A673 (cell line): Measurements from ENCODE around the gene ATP8A2.

Source experiments
- EZH2 ChIP-seq: fragments of 200-600 bp; sonication (generic); IDR thresholded peaks from 2 replicates; pipeline ENCODE4 v1.6.1; 2017; ENCODE audit warnings: borderline replicate concordance, low read depth, mild to moderate bottlenecking, mixed read lengths, antibody characterized with exemption, low read length; ENCODE audit not compliant: poor library complexity, severe bottlenecking
- TF ChIP-seq, protein P1 (sequence below): fragments of 300-800, 200-600 bp; sonication (generic); conservative IDR thresholded peaks from 2 replicates; pipeline ENCODE4 v1.5.1; 2017; ENCODE audit warnings: low read depth, mild to moderate bottlenecking, antibody characterized with exemption, low read length, moderate library complexity, mixed read lengths

DNA sequence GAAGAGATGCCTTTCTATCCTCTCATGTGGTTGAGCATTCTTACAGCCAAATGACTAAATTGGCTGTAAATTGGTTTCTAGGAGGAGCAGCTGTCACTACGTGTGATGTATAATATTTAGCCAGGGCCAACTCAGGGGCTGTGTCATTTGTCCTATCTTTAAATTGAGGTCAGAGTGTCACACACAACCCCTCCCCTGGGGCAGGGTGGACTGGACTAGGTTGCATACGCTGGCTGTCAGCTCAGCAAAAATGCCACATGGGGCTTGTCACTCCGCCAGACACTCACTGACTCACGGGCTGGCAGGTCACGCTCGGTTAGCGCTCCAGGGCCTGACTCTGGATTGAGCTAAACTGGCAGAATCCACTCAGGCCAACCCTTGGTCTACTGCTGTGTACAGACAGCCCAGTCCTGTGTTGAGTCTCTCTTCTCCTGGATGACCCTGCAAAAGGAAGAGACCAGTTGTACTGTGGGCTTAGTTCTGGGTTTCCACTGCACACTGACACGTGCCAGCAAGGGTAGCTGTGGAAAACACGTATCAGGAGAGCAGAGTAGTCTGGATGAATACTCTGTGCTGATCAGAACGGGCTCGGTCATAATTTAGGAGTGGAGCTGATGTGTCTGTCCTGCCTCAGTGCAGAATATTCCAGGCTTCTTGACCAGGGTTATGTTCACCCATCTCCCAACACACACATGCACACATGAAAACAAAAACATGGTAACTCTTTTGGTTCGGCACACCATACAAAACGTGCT is 650.9 kb downstream of the ATP8A2 start:
- no peak for TF ChIP-seq EZH2
- TF ChIP-seq, protein P1, sequence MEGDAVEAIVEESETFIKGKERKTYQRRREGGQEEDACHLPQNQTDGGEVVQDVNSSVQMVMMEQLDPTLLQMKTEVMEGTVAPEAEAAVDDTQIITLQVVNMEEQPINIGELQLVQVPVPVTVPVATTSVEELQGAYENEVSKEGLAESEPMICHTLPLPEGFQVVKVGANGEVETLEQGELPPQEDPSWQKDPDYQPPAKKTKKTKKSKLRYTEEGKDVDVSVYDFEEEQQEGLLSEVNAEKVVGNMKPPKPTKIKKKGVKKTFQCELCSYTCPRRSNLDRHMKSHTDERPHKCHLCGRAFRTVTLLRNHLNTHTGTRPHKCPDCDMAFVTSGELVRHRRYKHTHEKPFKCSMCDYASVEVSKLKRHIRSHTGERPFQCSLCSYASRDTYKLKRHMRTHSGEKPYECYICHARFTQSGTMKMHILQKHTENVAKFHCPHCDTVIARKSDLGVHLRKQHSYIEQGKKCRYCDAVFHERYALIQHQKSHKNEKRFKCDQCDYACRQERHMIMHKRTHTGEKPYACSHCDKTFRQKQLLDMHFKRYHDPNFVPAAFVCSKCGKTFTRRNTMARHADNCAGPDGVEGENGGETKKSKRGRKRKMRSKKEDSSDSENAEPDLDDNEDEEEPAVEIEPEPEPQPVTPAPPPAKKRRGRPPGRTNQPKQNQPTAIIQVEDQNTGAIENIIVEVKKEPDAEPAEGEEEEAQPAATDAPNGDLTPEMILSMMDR = no peak
